Activated naive CD4-positive, alpha-beta T cell treated with anti-CD3 and anti-CD28 coated beads for 36 hours (primary cell): ENCODE data around the gene CNTN5. TPM values are rescaled to one million over a fixed set of nuclear protein-coding genes. Genes with fewer than 3 reads are reported as not detected.

Experiments
- CTCF ChIA-PET: fragments of 350-600 bp; sonication (Branson Sonifier 250); formaldehyde crosslinking; loops from one replicate; lab custom pipeline; 2021; ENCODE audit warnings: antibody characterized with exemption; lab: Charles Lee
- DNase-seq: peaks from one replicate; pipeline ENCODE4 v3.0.0-alpha.2; 2020
- H3K27ac Mint-ChIP-seq: one replicate; pipeline ENCODE4 v1.8.0; 2021; ENCODE audit warnings: mild to moderate bottlenecking, mixed read lengths
- H3K27me3 Mint-ChIP-seq: one replicate; pipeline ENCODE4 v1.8.0; 2021; ENCODE audit warnings: low read depth, mixed read lengths
- H3K36me3 Mint-ChIP-seq: one replicate; pipeline ENCODE4 v1.8.0; 2021; ENCODE audit warnings: low read depth, mixed read lengths
- H3K4me1 Mint-ChIP-seq: one replicate; pipeline ENCODE4 v1.8.0; 2021; ENCODE audit warnings: low read depth, mixed read lengths
- H3K4me3 Mint-ChIP-seq: one replicate; pipeline ENCODE4 v1.8.0; 2021; ENCODE audit warnings: mild to moderate bottlenecking, moderate library complexity, mixed read lengths
- H3K9me3 Mint-ChIP-seq: one replicate; pipeline ENCODE4 v1.8.0; 2021; ENCODE audit warnings: mixed read lengths
- intact Hi-C: fragments of 100-400 bp; cut with micrococcal nuclease; formaldehyde crosslinking; loops from one replicate; pipeline ENCODE4 v1.15.1; 2023
- total RNA-seq, 2 experiments: library from RNA; stranded (reverse); gene quantifications; one replicate each; pipeline ENCODE4 v1.2.3, GENCODE V29; 2021

The CNTN5 gene
- total RNA-seq, 2 experiments from 2014 or later = not detected

- Mint-ChIP-seq H3K36me3 (no peaks in the 10 kb centered on the region), H3K4me3 (no peak overlapping the region), H3K4me1 (no peaks in the 10 kb centered on the region), H3K9me3 (peaks cover 4% of the 10 kb centered on the region), H3K27ac (no peak overlapping the region), H3K27me3 (no peaks in the 10 kb centered on the region)
- no peak for DNase-seq
- intact Hi-C loops = no loop called here
- CTCF ChIA-PET = no interaction called here
These were observed 866.7 kb downstream of the CNTN5 start for GRCh38 chr11:99887481-99887880.

GRCh38 chr11:99893811-99894210 is 873.1 kb downstream of the CNTN5 start:
- Mint-ChIP-seq H3K4me1 (no peaks in the 10 kb centered on the region), H3K4me3 (no peak overlapping the region), H3K36me3 (no peaks in the 10 kb centered on the region), H3K9me3 (peaks cover 9% of the 10 kb centered on the region), H3K27me3 (no peaks in the 10 kb centered on the region), H3K27ac (no peak overlapping the region)
- intact Hi-C loops = no loop called here
- DNase-seq = no peak
- CTCF ChIA-PET = no interaction called here

DNA sequence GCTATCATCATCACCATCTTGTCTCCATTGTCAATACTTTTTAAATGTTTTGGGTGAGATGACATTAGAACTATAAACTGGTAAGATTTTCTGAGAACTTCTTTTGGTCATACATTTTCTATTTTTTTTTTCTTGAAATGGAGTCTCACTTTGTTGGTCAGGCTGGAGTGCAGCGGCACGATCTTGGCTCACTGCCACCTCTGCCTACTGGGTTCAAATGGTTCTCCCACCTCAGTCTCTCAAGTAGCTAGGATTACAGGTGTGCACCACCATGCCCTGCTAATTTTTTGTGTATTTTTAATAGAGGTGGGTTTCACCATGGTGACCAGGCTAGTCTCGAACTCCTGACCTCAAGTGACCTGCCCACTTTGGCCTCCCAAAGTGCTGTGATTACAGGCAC is 880.4 kb downstream of the CNTN5 start:
- Mint-ChIP-seq H3K36me3 (no peaks in the 10 kb centered on the region), H3K9me3 (peaks cover 19% of the 10 kb centered on the region), H3K4me1 (no peaks in the 10 kb centered on the region), H3K27ac (no peak overlapping the region), H3K4me3 (no peak overlapping the region), H3K27me3 (no peaks in the 10 kb centered on the region)
- intact Hi-C loops = no loop called here
- CTCF ChIA-PET = no interaction called here
- DNase-seq = no peak

DNA sequence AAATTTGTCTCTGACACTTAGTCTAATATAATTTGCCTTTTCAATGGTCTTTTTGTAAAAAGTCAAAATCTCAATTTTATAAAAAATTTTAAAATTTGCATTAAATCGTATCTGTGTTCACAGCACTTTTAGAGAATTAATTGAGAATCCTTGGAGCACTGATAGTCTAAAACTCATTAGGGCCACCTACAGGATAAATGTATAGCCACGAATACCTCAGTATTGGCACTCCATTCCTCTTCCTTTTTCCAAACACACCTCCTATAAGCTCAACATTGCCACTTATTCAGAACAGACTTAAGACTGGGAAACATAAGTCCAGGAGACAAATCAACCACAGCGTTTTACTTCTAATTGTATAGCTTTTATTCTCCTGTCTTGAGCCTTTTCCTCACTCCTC is 890.4 kb downstream of the CNTN5 start:
- Mint-ChIP-seq H3K36me3 (no peaks in the 10 kb centered on the region), H3K4me3 (no peak overlapping the region), H3K27me3 (no peaks in the 10 kb centered on the region), H3K4me1 (no peaks in the 10 kb centered on the region), H3K27ac (no peak overlapping the region), H3K9me3 (peaks cover 12% of the 10 kb centered on the region)
- no peak for DNase-seq
- CTCF ChIA-PET = no interaction called here
- intact Hi-C loops = no loop called here

- H3K27me3 Mint-ChIP-seq = no peaks in the 10 kb centered on the region
- no peak overlapping the region for H3K27ac Mint-ChIP-seq
- H3K36me3 Mint-ChIP-seq = no peaks in the 10 kb centered on the region
- DNase-seq = no peak
- peaks cover 27% of the 10 kb centered on the region for H3K9me3 Mint-ChIP-seq
- intact Hi-C loops = no loop called here
- H3K4me1 Mint-ChIP-seq = no peaks in the 10 kb centered on the region
- CTCF ChIA-PET = no interaction called here
- no peak overlapping the region for H3K4me3 Mint-ChIP-seq
These were observed 895.3 kb downstream of the CNTN5 start for GRCh38 chr11:99916078-99916477.

GRCh38 chr11:99918761-99919160 is 898.0 kb downstream of the CNTN5 start:
- peaks cover 30% of the 10 kb centered on the region for H3K9me3 Mint-ChIP-seq
- no peak for DNase-seq
- H3K27ac Mint-ChIP-seq = no peak overlapping the region
- H3K36me3 Mint-ChIP-seq = no peaks in the 10 kb centered on the region
- no peak overlapping the region for H3K4me3 Mint-ChIP-seq
- CTCF ChIA-PET = no interaction called here
- intact Hi-C loops = no loop called here
- no peaks in the 10 kb centered on the region for H3K4me1 Mint-ChIP-seq
- H3K27me3 Mint-ChIP-seq = no peaks in the 10 kb centered on the region

DNA sequence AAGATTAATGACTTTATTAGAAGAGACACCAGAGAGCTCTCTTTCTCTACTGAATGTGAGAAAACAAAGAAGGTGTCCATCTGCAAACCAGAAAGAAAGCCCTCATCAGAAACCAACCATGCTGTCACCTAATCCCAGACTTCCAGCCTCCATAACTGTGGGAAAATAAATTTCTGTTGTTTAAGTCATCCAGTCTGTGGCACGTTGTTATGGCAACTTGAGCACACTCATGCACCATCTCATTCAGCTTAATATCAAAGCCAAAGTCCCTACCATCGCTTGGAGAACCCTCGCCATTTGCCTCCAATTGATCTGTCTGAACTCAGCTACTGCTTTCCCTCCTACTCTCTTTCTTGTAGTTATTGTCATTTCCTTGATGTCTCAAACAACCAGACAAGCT is 900.2 kb downstream of the CNTN5 start:
- Mint-ChIP-seq H3K9me3 (peaks cover 30% of the 10 kb centered on the region), H3K36me3 (no peaks in the 10 kb centered on the region), H3K4me3 (no peak overlapping the region), H3K27ac (no peak overlapping the region), H3K27me3 (no peaks in the 10 kb centered on the region), H3K4me1 (no peaks in the 10 kb centered on the region)
- DNase-seq = no peak
- intact Hi-C loops = no loop called here
- CTCF ChIA-PET = no interaction called here

DNA sequence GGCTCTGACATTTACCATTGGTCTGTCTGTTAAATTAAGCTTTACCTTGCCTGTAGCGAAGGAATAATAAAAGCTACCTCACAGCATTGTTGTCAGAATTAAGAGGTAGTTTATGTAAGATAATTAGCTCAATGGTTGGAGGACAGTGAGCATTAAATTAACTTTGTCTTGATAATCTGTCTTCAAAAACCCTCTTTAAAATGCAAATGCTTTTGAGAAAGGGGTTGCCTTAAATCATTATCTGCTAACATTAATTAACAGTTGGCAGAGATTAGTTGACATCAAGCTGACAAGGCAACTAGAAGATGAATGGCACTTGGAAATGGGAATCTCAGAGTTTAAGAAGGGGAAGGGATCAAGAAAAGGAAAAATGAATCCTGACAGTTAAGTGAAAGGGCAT is 905.2 kb downstream of the CNTN5 start:
- intact Hi-C loops = no loop called here

GRCh38 chr11:99932684-99933083 is 911.9 kb downstream of the CNTN5 start:
- intact Hi-C loops = no loop called here
- H3K36me3 Mint-ChIP-seq = no peaks in the 10 kb centered on the region

More for the DNA sequence above, 905.2 kb downstream of the CNTN5 start:
- H3K4me3 Mint-ChIP-seq = no peak overlapping the region
- peaks cover 13% of the 10 kb centered on the region for H3K9me3 Mint-ChIP-seq
- H3K27ac Mint-ChIP-seq = no peak overlapping the region
- no peak for DNase-seq
- H3K36me3 Mint-ChIP-seq = no peaks in the 10 kb centered on the region
- H3K4me1 Mint-ChIP-seq = no peaks in the 10 kb centered on the region
- CTCF ChIA-PET = no interaction called here
- no peaks in the 10 kb centered on the region for H3K27me3 Mint-ChIP-seq

DNA sequence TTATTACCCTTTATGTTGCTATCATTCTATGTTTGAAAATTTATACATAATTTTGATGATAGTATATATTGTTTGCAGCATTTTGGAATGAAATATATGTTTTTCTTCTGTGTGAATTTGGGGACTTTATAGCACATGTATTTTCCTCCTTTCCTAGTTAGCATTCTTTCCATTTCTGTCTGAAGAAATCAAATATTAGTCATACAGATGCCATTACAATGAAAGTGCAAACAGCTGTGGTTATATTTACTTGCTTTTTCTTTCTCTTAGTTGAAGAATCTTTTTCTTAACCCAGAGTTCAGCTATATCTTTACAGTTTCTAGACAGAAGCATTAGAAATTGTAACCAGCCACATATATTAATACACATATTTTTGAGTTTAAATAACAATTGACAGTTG is 913.3 kb downstream of the CNTN5 start:
- intact Hi-C loops = no loop called here
- H3K4me1 Mint-ChIP-seq = no peaks in the 10 kb centered on the region
- DNase-seq = no peak
- no peak overlapping the region for H3K27ac Mint-ChIP-seq
- peaks cover 11% of the 10 kb centered on the region for H3K9me3 Mint-ChIP-seq
- H3K27me3 Mint-ChIP-seq = no peaks in the 10 kb centered on the region
- H3K36me3 Mint-ChIP-seq = no peaks in the 10 kb centered on the region
- CTCF ChIA-PET = no interaction called here
- no peak overlapping the region for H3K4me3 Mint-ChIP-seq

More at GRCh38 chr11:99932684-99933083, 911.9 kb downstream of the CNTN5 start:
- DNase-seq = no peak
- Mint-ChIP-seq H3K4me3 (no peak overlapping the region), H3K27me3 (no peaks in the 10 kb centered on the region), H3K27ac (no peak overlapping the region), H3K4me1 (no peaks in the 10 kb centered on the region), H3K9me3 (peaks cover 11% of the 10 kb centered on the region)
- CTCF ChIA-PET = no interaction called here

GRCh38 chr11:99937330-99937729 is 916.6 kb downstream of the CNTN5 start:
- Mint-ChIP-seq H3K27me3 (no peaks in the 10 kb centered on the region), H3K4me1 (no peaks in the 10 kb centered on the region), H3K36me3 (no peaks in the 10 kb centered on the region), H3K9me3 (peaks cover 6% of the 10 kb centered on the region), H3K4me3 (no peak overlapping the region), H3K27ac (no peak overlapping the region)
- intact Hi-C loops = no loop called here
- CTCF ChIA-PET = no interaction called here
- DNase-seq = no peak

DNA sequence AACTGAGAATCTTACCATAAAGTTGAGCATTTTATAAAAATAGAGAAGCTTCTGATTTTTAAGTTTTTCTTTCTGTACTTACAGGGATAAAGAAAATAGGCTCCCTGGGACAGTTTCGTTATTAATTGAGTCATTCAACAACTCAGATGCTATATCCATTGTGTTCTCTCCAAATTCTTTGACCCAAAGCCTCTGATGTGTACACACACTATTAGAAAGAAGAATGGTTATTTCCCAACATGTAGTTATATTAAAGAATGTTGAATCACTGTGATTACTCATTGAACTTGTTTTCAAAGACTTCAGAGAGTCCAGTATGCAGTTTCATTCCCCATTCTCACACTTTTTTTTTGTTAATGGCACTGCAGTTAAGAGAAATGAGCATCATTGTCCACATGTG is 932.1 kb downstream of the CNTN5 start:
- intact Hi-C loops = no loop called here
- H3K27ac Mint-ChIP-seq = no peak overlapping the region
- H3K4me1 Mint-ChIP-seq = no peaks in the 10 kb centered on the region
- no peaks in the 10 kb centered on the region for H3K27me3 Mint-ChIP-seq
- H3K9me3 Mint-ChIP-seq = no peaks in the 10 kb centered on the region
- H3K4me3 Mint-ChIP-seq = no peak overlapping the region
- DNase-seq = no peak
- CTCF ChIA-PET = interaction anchor here (0.7 kb wide), 1 partner anchor 885 kb away, joined by 4 read pairs; no protein-coding TSS in a partner anchor
- no peaks in the 10 kb centered on the region for H3K36me3 Mint-ChIP-seq

DNA sequence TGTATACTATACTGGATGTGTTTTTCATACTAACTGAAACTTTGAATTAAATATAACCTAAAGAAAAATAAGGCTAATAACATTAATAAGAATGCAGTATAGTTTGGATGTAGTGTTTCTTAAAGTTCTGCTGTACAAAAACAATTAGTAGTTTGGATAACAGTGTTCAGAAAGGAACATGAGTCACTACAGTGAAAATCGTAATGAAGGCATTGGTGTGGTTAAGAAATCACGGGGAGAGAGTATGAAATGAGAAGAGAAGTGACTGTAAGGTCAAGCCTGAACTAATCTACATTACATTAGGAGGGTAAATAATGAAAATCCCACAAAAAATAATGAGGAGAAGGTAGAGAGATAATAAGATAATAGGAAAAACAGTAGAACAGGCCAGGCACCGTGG is 939.8 kb downstream of the CNTN5 start:
- CTCF ChIA-PET = no interaction called here
- Mint-ChIP-seq H3K4me1 (no peaks in the 10 kb centered on the region), H3K9me3 (peaks cover 17% of the 10 kb centered on the region), H3K27ac (no peak overlapping the region), H3K4me3 (no peak overlapping the region), H3K36me3 (no peaks in the 10 kb centered on the region), H3K27me3 (no peaks in the 10 kb centered on the region)
- DNase-seq = no peak
- intact Hi-C loops = no loop called here

DNA sequence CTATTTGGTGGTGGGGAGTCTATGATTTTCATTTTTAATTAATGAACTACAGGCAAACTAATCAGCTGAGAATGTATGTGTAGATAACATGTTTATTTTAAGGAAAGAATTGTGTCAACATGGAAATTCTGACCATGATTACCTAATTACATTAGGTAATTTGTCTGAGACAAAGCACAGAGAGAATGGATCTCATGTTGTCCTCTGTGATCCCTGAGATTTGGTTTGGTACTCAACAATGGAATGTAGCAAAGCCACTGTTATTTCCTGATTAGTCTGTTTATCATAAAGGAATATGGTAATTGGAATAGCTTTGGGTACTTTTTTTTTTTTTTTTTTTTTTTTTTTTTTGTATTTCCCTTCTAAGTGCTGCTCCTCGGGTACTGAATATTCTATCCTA is 947.6 kb downstream of the CNTN5 start:
- CTCF ChIA-PET = no interaction called here
- no peak overlapping the region for H3K4me3 Mint-ChIP-seq
- H3K4me1 Mint-ChIP-seq = no peaks in the 10 kb centered on the region
- H3K9me3 Mint-ChIP-seq = peaks cover 19% of the 10 kb centered on the region
- intact Hi-C loops = no loop called here
- no peaks in the 10 kb centered on the region for H3K36me3 Mint-ChIP-seq
- no peaks in the 10 kb centered on the region for H3K27me3 Mint-ChIP-seq
- no peak for DNase-seq
- H3K27ac Mint-ChIP-seq = no peak overlapping the region
